ENCODE measurements around the gene TJP2.
A peak's percentile ranks its signal among the peaks of the same experiment; 100 is the strongest.

Gene TJP2

DNA sequence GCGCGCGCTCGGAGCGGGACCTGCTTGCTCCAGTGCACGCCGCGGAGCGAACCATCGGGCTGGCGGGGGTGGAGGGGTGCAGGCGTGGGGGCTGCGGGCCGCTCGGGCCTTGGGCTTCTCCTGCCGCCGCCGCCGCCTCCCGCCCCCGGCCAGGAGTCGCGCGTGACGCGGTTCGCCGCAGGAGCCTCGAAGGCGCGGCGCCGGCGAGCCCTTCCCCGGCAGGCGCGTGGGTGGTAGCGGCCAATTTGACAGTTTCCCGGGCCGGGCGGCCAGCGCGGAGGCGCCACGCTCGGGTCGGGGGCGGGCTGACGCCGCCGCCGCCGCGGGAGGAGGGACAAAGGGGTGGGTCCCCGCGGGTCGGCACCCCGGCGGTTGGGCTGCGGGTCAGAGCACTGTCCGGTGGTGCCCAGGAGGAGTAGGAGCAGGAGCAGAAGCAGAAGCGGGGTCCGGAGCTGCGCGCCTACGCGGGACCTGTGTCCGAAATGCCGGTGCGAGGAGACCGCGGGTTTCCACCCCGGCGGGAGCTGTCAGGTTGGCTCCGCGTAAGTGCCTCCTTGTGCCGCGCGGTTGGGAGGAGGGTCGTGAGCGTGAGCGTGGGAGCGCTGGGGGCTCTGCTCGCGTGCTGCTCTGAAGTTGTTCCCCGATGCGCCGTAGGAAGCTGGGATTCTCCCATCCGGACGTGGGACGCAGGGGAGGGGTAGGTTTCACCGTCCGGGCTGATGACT is at the start of gene TJP2:
TJP2 (plus strand) TSS at position 387 of the 725 bp plus-strand sequence; CDS start at position 483, 96 bp downstream.
- peak; percentile 53 for DNase-seq

DNA sequence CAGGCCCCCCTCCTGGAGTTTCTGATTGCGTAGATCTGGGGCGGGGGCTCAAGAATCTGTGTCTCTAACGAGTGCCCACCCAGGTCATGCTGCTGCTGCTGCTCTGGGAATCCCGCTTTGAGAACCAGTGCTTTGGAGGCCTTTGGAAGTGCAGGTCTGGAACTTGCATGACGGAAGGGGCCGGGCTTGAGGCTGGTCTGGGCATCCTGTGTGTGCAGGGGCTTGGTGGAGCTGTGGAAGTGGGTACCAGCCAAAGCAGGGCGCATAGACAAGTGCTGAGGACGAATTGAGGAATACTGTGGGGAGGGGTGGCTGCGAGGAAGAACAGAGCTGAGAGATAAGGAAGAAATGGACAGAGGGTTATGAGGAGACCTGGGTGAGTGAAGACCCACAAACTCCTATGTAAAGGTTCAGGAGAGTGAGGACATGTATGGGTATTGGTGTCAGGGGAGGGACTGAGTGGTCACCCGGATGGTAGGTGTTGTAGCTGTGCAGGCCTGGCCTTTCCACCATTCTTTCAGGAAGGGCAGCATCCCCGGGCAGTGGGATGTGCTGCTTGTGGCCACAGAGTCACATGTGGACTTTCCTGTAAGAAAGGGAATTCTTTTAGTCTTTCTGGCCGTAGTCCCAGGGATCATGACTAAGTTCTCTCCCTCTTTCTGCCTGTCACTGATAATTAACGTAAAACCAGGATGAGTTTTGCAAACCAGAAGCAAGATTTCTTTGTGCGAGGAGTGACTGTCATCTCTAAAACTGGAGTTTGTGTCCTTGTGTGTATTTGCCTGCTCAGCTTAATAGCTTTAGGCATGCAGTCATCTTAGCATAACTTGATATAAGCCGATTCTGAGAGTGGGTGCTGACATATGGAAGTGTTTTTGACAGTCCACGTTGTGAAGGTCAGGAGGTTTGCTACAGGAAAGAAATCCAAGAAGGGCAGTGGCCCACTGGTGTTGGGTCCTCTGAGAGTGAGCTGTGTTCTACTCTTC is 43.3 kb upstream of the TJP2 start:
- no peak for DNase-seq

DNA sequence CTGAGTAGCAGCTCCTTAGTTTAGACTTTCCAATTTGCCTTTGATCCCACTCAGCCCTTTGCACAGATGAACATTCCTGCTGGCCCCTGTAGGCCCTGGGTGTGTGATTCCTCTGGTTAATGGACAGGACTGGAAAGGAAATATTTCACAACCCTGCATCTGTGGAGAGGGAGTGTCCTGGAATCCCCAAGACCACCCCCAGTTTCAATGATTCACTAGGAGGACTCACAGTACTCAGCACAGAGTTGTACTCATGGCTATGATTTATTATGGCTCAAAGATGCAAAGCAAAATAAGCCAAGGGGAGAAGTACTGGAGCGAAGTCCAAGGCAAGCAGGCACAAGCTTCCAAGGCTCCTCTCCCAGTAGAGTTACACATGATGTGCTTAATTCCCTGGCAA is 42.4 kb upstream of the TJP2 start:
- DNase-seq, result no peak

DNA sequence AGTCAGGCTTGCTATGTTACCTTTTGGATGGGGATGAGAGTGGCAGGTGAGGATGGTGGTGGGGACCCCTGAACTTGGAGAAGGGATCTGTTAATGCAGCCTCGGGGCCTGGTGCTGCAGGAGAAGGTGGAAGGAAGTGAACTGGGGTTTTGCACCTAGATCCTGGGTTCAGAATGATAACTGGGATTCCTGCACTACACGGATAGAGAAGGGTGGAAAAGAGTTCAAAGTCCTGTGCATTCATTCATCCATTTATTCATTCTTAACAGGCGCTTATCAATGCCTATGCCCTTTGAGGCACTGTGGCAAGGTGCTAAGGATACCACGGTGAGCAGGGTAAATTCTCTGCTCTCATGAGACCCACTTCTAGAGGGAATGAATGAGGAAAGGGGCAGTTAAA is 41.7 kb upstream of the TJP2 start:
- no peak for DNase-seq

DNA sequence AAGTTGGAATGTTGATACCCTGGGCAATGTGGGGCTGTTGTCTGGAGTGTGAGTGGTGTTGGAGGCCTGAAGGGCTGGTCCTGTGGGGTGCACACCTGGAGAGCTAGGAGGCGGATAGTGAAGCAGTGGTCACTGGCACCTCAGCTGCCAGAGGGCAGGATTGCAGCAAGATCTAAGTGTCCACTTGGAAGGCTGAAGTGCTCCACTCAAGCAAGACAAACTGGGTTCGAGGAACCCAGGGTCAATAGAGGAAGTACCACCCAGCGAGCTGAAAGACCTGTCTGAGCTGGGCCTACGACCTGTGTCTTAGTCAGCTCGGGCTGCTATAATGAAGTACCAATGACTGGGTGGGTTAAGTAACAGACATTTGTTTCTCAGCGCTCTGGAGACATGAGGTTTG is 39.7 kb upstream of the TJP2 start:
- no peak for DNase-seq

DNA sequence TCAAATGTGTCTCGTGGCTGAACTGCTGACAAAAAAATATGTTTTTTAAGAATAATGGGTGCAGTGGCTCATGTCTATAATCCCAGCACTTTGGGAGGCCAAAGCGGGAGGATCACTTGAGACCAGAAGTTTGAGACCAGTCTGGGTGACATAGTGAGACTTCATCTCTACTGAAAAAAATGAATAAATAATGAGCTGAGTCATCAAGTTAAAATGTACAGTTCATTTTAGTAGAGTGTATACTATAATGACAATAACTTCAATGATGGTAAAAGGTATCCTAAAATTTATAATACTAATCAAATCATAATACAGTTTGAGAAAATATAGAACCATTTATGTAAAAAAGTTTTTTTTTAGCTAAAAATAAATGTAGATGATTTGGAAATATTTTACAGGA is 37.9 kb upstream of the TJP2 start:
- DNase-seq, result no peak

DNA sequence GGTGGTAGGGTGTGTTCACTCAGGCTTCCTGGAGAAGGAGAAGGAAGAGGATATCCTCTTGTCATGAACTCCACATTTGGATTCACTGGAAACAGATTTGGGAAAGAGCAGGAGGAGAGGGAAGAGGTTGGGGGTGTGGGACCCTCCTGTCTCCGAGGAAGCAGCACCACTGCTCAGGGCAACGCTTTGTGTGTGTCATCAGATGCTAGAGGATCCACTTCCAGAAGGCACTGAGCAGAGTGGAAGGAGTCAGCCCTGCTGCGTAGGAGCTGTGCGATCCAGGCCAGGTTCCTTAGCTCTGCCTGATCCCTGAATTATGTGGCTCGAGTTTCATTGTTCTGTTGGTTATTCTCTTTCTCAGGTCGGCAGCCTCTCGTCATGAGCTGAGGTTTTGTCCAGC is 37.3 kb upstream of the TJP2 start:
- no peak for DNase-seq

DNA sequence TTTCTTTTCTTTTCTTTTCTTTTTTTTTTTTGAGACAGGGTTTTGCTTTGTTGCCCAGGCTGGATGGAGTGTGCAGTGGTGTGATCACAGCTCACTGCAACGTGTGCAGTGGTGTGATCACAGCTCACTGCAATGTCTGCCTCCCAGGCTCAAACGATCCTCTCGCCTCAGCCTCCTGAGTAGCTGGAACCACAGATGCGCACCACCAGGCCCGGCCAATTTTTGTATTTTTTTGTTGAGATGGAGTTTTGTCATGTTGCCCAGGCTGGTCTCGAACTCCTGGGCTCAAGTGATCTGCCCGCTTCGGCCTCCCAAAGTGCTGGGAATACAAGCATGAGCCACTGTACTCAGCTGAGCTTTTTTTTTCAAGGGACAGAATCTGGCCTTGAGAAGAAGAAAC is 36.8 kb upstream of the TJP2 start:
- no peak for DNase-seq

DNA sequence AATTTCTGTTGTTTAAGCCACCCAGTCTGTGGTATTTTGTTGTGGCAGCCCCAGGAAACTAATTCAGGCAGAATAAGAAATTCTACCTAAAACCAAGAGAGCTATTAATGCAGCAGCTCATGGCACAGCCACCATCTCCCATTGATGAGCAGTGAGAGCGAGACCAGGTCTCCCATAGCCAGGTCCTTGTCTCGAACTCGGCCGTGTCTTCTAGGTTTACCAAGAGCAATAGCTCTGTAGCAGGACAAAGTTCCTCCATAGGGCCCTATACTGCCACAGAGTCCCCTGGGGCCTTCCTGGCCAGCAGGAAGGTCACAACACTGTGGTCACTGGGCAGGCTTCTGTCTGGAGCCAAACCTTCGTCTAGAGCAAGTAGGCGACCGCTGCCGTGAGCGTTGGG is 34.5 kb upstream of the TJP2 start:
- no peak for DNase-seq

DNA sequence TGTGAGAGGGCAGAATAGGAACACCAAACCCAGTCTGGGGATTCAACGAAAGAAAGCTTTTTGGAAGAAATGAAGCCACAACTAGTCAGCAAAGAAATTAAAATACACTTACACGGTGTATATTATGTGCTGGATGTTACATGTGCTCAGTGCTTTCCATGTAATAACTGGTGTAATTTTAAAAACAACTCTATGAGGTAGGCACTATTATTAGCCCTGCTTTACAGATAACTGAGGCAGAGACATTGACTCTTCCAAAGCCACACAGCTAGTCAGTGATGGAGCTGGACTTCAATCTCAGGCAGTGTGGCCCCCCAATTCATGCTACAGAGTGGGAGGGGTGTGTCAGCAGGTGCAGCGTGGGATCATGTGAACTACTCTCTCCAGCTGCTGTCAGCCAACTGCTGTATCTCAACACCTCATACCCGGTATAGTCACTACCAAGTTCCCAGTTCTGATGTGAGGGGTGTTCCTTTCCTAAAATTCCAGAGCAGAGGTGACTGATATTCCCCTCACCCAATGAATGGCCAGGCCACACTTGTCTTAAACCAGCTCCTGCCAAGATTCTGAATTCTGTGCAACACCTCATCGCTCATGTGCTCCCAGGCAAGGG is 33.8 kb upstream of the TJP2 start:
- DNase-seq, result no peak

DNA sequence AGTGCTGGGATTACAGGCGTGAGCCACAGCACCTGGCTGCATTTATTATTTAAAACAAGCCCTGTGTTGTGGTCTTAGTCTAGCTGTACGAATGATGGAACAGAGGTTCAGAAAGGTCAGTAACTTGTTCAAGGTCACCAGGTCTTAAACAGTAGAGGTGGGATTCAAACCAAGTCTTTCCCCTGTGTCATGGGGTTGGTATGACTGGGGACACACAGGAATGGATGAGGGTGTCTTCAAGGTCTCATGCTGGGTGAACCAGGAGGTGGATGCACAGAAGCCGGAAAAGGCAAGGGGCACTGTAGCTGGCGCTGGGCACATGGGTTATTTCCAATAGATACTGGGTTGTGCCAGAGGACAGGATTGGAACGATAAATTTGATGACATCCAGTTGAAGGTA is 32.2 kb upstream of the TJP2 start:
- DNase-seq, result no peak

DNA sequence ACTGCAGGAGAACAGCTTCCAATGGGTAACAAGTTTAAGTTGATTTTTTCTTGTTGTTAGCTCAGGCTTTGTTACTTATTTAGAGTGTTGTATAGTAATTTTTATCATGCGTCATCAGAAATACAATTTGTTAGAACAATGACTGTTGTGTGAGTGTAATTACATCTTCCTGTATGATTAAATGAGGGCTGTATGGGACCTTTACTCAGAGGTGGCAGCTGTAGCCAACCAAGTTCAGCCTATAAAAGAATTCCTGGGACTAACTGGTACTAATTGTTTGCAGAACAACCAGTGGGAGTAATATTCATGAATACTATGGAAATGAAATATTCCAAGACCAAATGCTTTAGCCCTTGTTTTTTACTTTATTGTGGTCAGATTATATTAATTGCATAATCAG is 30.8 kb upstream of the TJP2 start:
- no peak for DNase-seq

DNA sequence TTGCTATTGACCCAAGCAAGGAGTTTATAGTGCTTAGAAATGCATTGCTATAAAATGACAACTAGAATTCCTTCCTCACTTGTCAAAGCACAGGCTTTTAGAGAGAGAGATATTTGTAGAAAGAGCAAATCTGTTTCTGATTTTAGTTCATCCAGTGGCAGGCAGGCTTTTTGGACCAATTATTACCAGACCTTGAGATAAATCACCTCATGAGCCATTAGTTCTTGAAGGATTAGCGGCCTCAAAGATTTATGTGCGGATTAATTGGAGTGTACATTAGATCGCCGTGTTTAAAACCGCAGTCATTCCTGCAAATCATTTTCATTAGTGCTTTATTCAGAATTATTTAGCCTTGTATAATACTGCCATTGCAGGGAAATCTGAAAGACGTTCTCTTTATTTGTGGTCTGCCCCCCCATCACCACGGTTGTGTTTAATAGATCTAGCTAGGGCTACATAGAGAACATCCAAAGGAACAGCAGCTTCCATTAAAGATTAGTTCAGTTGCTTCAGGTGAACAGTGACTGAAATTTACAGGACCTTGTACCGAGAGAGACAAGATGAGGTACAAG is 28.8 kb upstream of the TJP2 start:
- DNase-seq, result no peak

DNA sequence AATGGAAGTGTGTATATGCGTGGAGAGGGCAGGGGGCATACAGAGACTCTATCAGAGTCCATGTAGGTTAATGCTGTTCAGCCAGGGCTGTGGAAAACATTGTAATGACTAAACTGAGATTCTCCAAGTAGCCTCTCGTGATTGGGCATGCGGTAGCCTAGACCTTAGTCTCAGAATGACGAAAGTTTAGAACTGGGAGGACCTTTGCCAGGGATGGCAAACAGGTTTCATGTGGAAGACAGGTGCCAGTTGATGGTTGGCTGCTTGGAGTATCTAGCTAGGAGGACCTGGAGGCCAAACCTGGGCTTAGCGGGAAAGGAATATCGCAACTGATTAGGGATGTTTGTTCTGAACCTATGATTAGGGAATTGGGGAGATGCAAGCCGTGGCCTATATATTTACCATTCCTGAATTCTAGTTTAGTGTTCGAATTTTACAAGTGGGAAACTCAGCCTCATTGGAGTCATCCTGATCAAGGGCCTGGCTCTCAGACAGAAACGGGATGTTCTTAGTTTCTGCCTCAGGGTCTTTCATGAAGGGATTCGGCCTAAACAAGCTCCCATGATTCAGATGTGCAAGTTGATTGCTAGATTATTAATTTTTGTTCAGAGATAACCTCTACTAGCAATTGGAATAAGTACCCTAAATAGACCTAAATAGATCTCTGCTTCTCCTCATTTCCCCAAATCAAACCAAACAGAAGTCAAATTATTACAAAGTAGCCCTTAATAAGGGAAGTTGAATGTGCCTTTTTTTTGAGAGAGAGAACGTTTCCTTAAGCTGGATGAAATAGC is 26.8 kb upstream of the TJP2 start:
- DNase-seq, result no peak

DNA sequence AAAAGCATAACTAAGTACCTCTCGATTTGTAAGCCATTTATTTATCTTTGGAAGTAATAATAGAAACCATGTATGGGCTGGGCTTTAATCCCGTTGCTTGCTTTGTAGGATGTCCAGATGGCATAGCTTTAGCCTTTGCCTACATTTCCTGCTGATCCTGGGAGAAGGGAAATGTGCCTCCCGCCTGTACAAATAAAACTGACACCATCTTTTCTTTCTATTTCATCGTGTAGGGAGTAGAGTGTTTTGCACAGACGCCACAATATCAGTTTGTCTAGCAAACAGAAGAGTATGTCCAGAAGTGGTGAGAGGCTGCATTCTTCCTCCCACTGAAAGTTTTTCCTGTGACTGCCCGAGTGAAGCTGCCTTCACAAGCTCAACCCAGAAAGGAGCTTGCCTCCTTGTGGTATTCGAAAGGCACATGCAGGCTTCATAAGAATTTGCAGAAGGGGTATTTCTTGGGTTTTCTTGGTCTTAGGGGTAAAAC is 24.7 kb upstream of the TJP2 start:
- no peak for DNase-seq

DNA sequence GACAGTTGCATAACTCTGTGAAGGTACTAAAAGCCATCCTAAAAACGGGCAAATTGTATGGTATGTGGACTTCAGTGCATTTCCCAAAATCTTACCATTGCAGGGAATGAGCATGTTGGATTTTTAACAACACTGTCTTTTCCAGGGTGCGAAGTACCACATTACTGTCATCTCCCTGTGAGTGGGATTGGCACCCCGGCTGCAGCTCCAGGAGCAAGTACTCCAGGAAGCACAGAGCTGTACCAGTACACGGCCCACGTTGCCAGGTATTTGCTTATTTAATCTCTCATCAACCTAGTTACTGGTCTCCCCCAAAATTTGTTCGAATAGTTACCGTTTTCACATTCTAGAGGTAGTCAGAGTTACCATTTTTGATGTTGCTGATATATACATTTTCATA is 22.6 kb upstream of the TJP2 start:
- DNase-seq, result no peak

DNA sequence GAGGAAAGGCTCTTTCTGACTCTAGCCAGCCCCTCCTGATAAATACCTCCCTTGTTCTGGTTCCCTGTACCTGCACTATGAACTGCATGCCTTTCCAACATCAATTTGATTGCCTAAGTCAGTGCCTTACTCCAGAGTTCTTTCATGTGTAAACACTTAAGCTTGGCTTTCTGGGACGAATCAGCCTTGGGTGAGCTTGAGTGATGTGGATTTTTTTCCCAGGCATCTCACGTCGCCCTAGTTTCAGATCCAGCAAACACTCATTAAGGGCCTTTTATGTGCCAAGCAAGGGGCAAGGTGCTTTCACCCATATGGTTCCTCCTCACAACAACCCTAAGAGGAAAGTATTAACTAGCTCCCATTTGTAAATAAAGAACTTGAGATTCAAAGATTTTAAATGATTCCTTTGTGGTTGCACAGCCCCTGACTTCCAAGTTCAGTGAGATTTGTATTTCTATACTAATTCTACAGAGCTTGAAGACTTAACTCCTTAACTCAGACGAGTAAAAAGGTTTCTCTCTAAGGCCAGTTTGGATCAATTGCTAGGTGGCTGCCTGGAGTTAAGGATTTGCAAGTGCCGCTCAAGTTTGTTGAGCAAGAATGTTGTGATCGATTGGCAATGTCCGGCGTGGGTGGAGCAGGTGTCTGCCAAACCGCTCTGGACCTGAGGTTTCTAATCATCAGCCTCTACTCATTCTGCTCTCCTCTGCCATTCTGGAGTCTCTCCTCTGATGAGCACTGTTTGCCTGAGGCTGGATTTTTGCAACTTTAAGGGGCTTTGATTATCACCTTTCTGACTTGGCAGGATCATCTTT is 20.2 kb upstream of the TJP2 start:
- DNase-seq, result no peak

DNA sequence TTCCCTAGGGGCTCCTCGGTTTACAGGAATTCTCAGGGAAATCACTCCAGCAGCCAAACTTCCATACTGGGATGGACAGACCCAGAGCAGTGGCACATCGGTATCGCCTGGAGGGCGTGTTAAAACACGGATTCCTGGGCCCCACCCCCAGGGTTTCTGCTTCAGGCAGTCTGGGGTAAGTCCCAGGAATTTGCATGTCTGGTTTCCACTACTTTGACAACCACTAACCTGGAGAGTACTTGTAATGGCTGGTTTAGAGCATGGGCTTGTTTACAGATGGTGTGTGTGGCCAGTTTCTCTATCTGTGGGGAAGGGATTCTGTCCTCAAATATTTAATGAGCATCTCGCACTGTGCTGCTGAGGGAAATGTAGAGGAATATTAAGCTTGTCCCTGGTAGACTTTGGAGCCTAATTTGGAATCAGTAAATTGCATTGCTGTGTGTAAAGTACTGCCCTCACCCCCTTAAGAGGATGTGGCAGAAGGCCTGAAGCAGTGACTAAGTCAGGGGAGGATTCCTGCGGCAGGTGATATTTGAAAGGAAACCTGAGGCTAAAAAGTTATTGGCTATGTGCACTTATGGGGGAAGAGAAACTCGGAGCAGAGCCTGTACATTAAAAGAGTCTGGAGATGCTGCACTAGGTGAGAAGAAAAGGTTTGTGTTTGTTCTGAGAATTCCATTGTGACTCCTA is 18.6 kb upstream of the TJP2 start:
- DNase-seq, result no peak

DNA sequence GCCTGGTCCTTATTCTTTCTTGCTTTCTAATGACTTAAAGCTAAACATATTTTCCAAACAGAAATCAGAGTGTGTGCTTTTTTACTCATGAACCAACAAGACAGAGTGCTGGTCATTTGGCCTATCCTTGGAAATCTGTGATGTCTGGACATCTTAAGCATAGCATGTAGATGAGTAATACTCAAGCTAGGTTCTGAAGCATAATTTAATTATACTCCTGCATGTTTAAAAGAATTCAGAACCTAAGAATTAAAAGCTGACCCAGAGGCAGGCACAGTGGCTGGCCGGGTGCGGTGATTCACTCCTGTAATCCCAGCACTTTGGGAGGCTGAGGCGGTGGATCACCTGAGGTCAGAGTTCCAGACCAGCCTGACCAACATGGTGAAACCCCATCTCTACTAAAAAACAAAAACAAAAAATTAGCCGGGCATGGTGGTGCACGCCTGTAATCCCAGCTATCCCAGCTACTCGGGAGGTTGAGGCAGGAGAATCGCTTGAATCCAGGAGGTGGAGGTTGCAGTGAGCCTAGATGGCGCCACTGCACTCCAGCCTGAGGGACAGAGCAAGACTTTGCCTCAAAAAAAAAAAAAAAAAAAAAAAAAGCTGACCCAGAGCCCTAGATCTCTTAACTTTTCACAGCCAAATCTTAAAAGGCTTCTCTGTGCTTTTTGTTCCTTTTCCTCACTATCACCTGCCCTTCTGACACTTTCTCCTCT is 16.2 kb upstream of the TJP2 start:
- DNase-seq, result no peak

DNA sequence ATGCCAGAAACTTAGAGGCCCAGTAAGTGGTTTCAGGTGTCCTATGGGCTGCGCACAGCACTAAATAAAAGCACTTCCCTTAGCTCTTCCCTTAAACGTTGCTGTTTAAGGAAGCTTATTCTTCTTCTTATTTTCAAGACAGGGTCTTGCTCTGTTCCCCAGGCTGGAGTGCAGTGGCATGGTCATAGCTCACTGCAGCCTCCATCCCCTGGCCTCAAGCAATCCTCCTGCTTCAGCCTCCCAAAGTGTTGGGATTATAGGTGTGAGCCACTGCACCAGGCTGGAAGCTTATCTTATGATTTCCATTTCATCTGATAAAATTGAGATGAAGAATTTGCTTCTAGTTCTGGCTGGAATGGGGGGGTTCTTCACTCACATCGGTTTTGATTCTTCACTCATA is 15.6 kb upstream of the TJP2 start:
- no peak for DNase-seq

All from GDM1 (cell line).